Activated T-cell treated with anti-CD3 and anti-CD28 coated beads, Interleukin-2, amount 50 U/mL, for 24 hours (primary cell): ENCODE measurements around the gene S100A9.

Source experiments
- DNase-seq: peaks from one replicate; pipeline ENCODE4 v3.0.0-alpha.2; 2020
- H3K27ac Mint-ChIP-seq: 2 replicates; pipeline ENCODE4 v1.8.0; 2020; ENCODE audit warnings: mild to moderate bottlenecking, mixed read lengths
- H3K27me3 Mint-ChIP-seq: 2 replicates; pipeline ENCODE4 v1.8.0; 2020; ENCODE audit warnings: mixed read lengths
- H3K36me3 Mint-ChIP-seq: 2 replicates; pipeline ENCODE4 v1.8.0; 2020; ENCODE audit warnings: low read depth, mixed read lengths
- H3K4me1 Mint-ChIP-seq: 2 replicates; pipeline ENCODE4 v1.8.0; 2020; ENCODE audit warnings: low read depth, mixed read lengths
- H3K4me3 Mint-ChIP-seq: 2 replicates; pipeline ENCODE4 v1.8.0; 2020; ENCODE audit warnings: mild to moderate bottlenecking, moderate library complexity, mixed read lengths
- H3K9me3 Mint-ChIP-seq: 2 replicates; pipeline ENCODE4 v1.8.0; 2020; ENCODE audit warnings: mixed read lengths

Gene S100A9

GRCh38 chr1:153349363-153350320, 8.0 kb upstream of the S100A9 start:
- Mint-ChIP-seq H3K4me1 (peaks cover 20% of the 10 kb centered on the region), H3K27me3 (peaks cover 32% of the 10 kb centered on the region), H3K36me3 (no peaks in the 10 kb centered on the region), H3K9me3 (no peaks in the 10 kb centered on the region), H3K27ac (no peak overlapping the region), H3K4me3 (no peak overlapping the region)
- DNase-seq: no peak

DNA sequence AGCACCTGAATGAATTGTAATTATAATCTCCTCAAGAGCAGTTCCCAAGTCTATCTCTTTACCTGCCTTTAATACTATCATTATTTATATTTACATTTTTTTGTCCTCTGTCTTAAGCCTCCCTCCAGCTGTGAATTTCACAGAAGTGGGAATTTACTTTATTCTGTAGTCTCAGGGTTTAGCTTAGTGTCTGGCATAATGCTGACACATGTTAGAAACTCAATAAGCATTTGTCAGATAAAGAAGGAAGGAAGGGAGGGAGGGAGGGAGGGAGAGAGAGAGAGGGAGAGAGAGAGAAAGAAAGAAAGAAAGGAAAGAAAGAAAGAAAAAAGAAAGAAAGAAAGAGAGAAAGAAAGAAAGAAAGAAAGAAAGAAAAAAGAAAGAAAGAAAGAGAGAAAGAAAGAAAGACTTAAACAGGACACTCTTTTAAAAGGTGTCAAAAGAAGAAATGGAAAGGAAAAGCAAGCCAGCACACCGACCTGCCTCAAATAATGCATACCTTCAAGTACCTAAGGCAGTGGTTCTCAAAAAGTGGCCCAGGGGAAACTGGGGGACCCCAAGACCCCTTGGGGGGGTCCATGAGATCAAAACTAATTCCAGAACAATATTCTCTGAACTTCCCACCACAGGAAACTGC, 7.2 kb upstream of the S100A9 start:
- DNase-seq: no peak
- Mint-ChIP-seq H3K27me3 (peaks cover 32% of the 10 kb centered on the region), H3K4me1 (peaks cover 13% of the 10 kb centered on the region), H3K4me3 (no peak overlapping the region), H3K27ac (no peak overlapping the region), H3K9me3 (no peaks in the 10 kb centered on the region), H3K36me3 (no peaks in the 10 kb centered on the region)

GRCh38 chr1:153352523-153352922, 5.1 kb upstream of the S100A9 start:
- Mint-ChIP-seq H3K36me3 (no peaks in the 10 kb centered on the region), H3K27ac (no peak overlapping the region), H3K4me3 (no peak overlapping the region), H3K9me3 (no peaks in the 10 kb centered on the region), H3K27me3 (peaks cover 24% of the 10 kb centered on the region), H3K4me1 (peaks cover 6% of the 10 kb centered on the region)
- peak; percentile 67 for DNase-seq

GRCh38 chr1:153353226-153353947, 4.3 kb upstream of the S100A9 start:
- DNase-seq: no peak
- H3K27me3 Mint-ChIP-seq: peaks cover 18% of the 10 kb centered on the region

GRCh38 chr1:153354515-153355193, 3.0 kb upstream of the S100A9 start:
- H3K27me3 Mint-ChIP-seq: peaks cover 7% of the 10 kb centered on the region
- no peaks in the 10 kb centered on the region for H3K36me3 Mint-ChIP-seq
- DNase-seq: no peak
- H3K4me1 Mint-ChIP-seq: peaks cover 13% of the 10 kb centered on the region
- no peak overlapping the region for H3K27ac Mint-ChIP-seq
- no peak overlapping the region for H3K4me3 Mint-ChIP-seq
- H3K9me3 Mint-ChIP-seq: no peaks in the 10 kb centered on the region

More at GRCh38 chr1:153353226-153353947, 4.3 kb upstream of the S100A9 start:
- H3K4me1 Mint-ChIP-seq: peaks cover 13% of the 10 kb centered on the region
- H3K27ac Mint-ChIP-seq: no peak overlapping the region
- no peak overlapping the region for H3K4me3 Mint-ChIP-seq
- no peaks in the 10 kb centered on the region for H3K36me3 Mint-ChIP-seq
- no peaks in the 10 kb centered on the region for H3K9me3 Mint-ChIP-seq

DNA sequence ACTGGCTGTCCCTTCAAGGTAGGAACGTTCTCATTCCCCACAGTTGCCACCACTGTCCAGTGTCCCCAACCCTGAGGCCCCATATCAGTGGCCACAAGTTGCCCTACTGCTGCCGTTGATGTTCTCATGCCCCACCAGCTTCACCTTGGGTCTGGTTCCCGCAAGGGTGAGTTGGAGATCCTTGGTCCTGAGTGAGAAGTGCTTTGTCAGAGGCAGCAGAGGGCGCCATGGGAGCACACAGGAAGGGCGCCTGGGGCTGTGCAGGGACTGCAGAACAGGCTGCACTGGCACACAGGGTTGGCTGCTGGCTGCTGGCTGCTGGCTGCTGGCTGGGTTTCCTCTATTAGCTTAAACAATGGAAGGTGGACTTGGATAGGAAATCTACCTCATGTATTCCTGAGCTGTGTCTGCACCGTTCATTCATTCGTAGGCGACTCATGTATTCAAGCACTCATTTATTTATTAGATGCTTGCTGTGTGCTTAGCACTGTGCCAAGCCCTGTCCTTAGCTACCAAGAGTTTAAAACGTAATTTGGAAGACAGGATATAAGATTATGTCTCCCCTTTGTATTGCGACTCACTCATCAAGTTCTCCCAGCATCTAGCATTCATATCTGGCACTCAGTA, 2.1 kb upstream of the S100A9 start:
- H3K36me3 Mint-ChIP-seq: no peaks in the 10 kb centered on the region
- H3K27ac Mint-ChIP-seq: no peak overlapping the region
- peaks cover 6% of the 10 kb centered on the region for H3K27me3 Mint-ChIP-seq
- no peak overlapping the region for H3K4me3 Mint-ChIP-seq
- no peaks in the 10 kb centered on the region for H3K9me3 Mint-ChIP-seq
- H3K4me1 Mint-ChIP-seq: peaks cover 13% of the 10 kb centered on the region
- DNase-seq: peak; percentile 48

GRCh38 chr1:153356392-153357075, 1.1 kb upstream of the S100A9 start:
- H3K4me1 Mint-ChIP-seq: peaks cover 13% of the 10 kb centered on the region
- H3K27me3 Mint-ChIP-seq: no peaks in the 10 kb centered on the region
- DNase-seq: no peak

GRCh38 chr1:153357076-153357852, 390 bp upstream of the S100A9 start:
- Mint-ChIP-seq H3K4me3 (no peak overlapping the region), H3K4me1 (peaks cover 13% of the 10 kb centered on the region), H3K9me3 (no peaks in the 10 kb centered on the region), H3K36me3 (no peaks in the 10 kb centered on the region), H3K27ac (no peak overlapping the region), H3K27me3 (no peaks in the 10 kb centered on the region)
- DNase-seq: no peak

More at GRCh38 chr1:153356392-153357075, 1.1 kb upstream of the S100A9 start:
- no peak overlapping the region for H3K27ac Mint-ChIP-seq
- H3K4me3 Mint-ChIP-seq: no peak overlapping the region
- no peaks in the 10 kb centered on the region for H3K36me3 Mint-ChIP-seq
- no peaks in the 10 kb centered on the region for H3K9me3 Mint-ChIP-seq

DNA sequence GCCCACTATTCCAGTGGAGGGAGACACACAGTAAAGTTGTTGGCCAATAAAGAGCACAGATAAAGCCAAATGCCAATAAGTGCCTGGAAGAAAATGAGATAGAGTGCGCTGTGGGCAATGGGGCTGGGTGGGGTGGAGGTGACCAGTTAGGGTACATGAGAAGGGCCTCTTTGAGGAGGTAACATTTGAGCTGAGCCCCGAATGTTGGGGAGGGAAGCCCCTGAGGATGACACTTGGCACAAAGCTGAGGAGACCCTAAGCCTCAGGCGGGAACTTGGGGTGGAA, 979 bp downstream of the S100A9 start:
- no peak for DNase-seq
- Mint-ChIP-seq H3K4me3 (no peak overlapping the region), H3K27me3 (peaks cover 5% of the 10 kb centered on the region), H3K4me1 (peaks cover 13% of the 10 kb centered on the region), H3K27ac (no peak overlapping the region), H3K36me3 (no peaks in the 10 kb centered on the region), H3K9me3 (no peaks in the 10 kb centered on the region)

- Mint-ChIP-seq H3K4me1 (peaks cover 13% of the 10 kb centered on the region), H3K36me3 (no peaks in the 10 kb centered on the region), H3K27ac (no peak overlapping the region), H3K4me3 (no peak overlapping the region), H3K27me3 (peaks cover 5% of the 10 kb centered on the region), H3K9me3 (no peaks in the 10 kb centered on the region)
- DNase-seq: no peak
These were observed 1.6 kb downstream of the S100A9 start for GRCh38 chr1:153359241-153359640.

- peaks cover 9% of the 10 kb centered on the region for H3K27me3 Mint-ChIP-seq
- peaks cover 13% of the 10 kb centered on the region for H3K4me1 Mint-ChIP-seq
- no peak for DNase-seq
- H3K9me3 Mint-ChIP-seq: no peaks in the 10 kb centered on the region
- no peaks in the 10 kb centered on the region for H3K36me3 Mint-ChIP-seq
- H3K27ac Mint-ChIP-seq: no peak overlapping the region
- no peak overlapping the region for H3K4me3 Mint-ChIP-seq
These were observed 2.5 kb downstream of the S100A9 start for GRCh38 chr1:153360190-153360589.

DNA sequence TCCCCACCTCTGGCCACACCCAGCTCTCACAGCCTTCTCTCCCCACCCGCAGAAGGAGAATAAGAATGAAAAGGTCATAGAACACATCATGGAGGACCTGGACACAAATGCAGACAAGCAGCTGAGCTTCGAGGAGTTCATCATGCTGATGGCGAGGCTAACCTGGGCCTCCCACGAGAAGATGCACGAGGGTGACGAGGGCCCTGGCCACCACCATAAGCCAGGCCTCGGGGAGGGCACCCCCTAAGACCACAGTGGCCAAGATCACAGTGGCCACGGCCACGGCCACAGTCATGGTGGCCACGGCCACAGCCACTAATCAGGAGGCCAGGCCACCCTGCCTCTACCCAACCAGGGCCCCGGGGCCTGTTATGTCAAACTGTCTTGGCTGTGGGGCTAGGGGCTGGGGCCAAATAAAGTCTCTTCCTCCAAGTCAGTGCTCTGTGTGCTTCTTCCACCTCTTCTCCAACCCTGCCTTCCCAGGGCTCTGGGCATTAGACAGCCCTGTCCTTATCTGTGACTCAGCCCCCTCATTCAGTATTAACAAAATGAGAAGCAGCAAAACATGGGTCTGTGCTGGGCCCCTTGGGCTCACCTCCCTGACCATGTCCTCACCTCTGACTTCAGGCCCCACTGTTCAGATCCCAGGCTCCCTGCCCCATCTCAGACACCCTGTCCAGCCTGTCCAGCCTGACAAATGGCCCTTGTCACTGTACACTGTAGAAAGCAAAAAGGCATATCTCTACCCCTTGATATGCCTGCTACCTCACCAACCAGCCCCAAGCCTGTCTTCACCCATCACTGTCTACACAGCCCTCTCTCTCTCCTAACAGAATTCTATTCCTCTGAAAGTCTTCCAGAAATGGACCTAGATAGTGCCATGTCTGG, 3.2 kb downstream of the S100A9 start:
- no peak overlapping the region for H3K27ac Mint-ChIP-seq
- peaks cover 9% of the 10 kb centered on the region for H3K27me3 Mint-ChIP-seq
- H3K4me1 Mint-ChIP-seq: peaks cover 13% of the 10 kb centered on the region
- no peaks in the 10 kb centered on the region for H3K36me3 Mint-ChIP-seq
- no peak for DNase-seq
- no peak overlapping the region for H3K4me3 Mint-ChIP-seq
- no peaks in the 10 kb centered on the region for H3K9me3 Mint-ChIP-seq
